WI38 (cell line): ENCODE data around the gene LSS.

Experiments used
- H3K4me3 ChIP-seq: 2 replicates; pipeline ENCODE4 v1.5.1; 2011; ENCODE audit warnings: low read depth, mild to moderate bottlenecking, control low read depth, low read length
- CTCF ChIP-seq: IDR thresholded peaks from 2 replicates; pipeline ENCODE4 v1.5.1; 2012; ENCODE audit warnings: low read depth, mild to moderate bottlenecking, control low read depth, low read length

LSS gene

GRCh38 chr21:46228345-46229051, at the start of gene LSS:
Gene LSS, minus strand, starts transcription at chr21:46228774. Its CDS starts 29 bp downstream, at chr21:46228745.
- peak within 1 kb of the TSS; percentile 91 for H3K4me3 ChIP-seq
- TF ChIP-seq CTCF: no peak

GRCh38 chr21:46274797-46275390, 46.3 kb upstream of the LSS start:
- TF ChIP-seq CTCF: no peak
- no peak overlapping the region for H3K4me3 ChIP-seq

GRCh38 chr21:46273341-46273740, 44.8 kb upstream of the LSS start:
- TF ChIP-seq CTCF: no peak
- no peak overlapping the region for H3K4me3 ChIP-seq

GRCh38 chr21:46269466-46269865, 40.9 kb upstream of the LSS start:
- no peak for TF ChIP-seq CTCF
- H3K4me3 ChIP-seq: no peak overlapping the region

- no peak overlapping the region for H3K4me3 ChIP-seq
- no peak for TF ChIP-seq CTCF
These were observed 39.8 kb upstream of the LSS start for GRCh38 chr21:46268371-46268770.

GRCh38 chr21:46266946-46267345, 38.4 kb upstream of the LSS start:
- TF ChIP-seq CTCF: no peak
- H3K4me3 ChIP-seq: no peak overlapping the region

- no peak overlapping the region for H3K4me3 ChIP-seq
- no peak for TF ChIP-seq CTCF
These were observed 37.4 kb upstream of the LSS start for GRCh38 chr21:46265736-46266525.
